Erythroblast (primary cell): ENCODE data around the gene ZNRF3.
"Not testable (repeated sequence)": the region's sequence is repeated elsewhere in the genome, so short reads cannot be mapped to it uniquely, and the experiment has no call there.

Source experiments
- DNase-seq, 2 experiments: peaks; one replicate each; lab custom pipeline; 2025; lab: John Stamatoyannopoulos, UW
- GATA1 ChIP-seq: IDR thresholded peaks from 2 replicates; pipeline ENCODE4 v1.6.1; 2011; ENCODE audit warnings: low read depth, mild to moderate bottlenecking, control low read depth, low read length, moderate library complexity
- POLR2A ChIP-seq: IDR thresholded peaks from 2 replicates; pipeline ENCODE4 v1.6.1; 2011; ENCODE audit warnings: mild to moderate bottlenecking, low read length

Gene ZNRF3

GRCh38 chr22:28869736-28870135 is 13.6 kb upstream of the ZNRF3 start:
- DNase-seq, result no peak
- TF ChIP-seq GATA1 (no peak), POLR2A (no peak)

- TF ChIP-seq POLR2A (no peak), GATA1 (no peak)
Observed at GRCh38 chr22:28873183-28873963, 10.0 kb upstream of the ZNRF3 start.

GRCh38 chr22:28874061-28874460 is 9.3 kb upstream of the ZNRF3 start:
- TF ChIP-seq POLR2A (no peak), GATA1 (no peak)
- DNase-seq, result no peak

More at GRCh38 chr22:28873183-28873963, 10.0 kb upstream of the ZNRF3 start:
- DNase-seq, result no peak

GRCh38 chr22:28874811-28875320 is 8.5 kb upstream of the ZNRF3 start:
- TF ChIP-seq GATA1 (no peak), POLR2A (no peak)
- DNase-seq, result no peak

- TF ChIP-seq POLR2A, result no peak
- no peak for TF ChIP-seq GATA1
- DNase-seq, result peak; percentile 70 to 78
Observed at GRCh38 chr22:28882545-28882877, 861 bp upstream of the ZNRF3 start.

GRCh38 chr22:28883657-28883916 is 215 bp downstream of the ZNRF3 start:
- no peak for DNase-seq
- TF ChIP-seq GATA1 (no peak), POLR2A (no peak)

- peak; percentile 44 to 52 for DNase-seq
Observed at GRCh38 chr22:28883917-28884746, 760 bp downstream of the ZNRF3 start.

GRCh38 chr22:28884747-28885350 is 1.5 kb downstream of the ZNRF3 start:
- TF ChIP-seq GATA1 (no peak), POLR2A (no peak)
- DNase-seq, result peak in 1 of 2 experiments; percentile 25

More at GRCh38 chr22:28883917-28884746, 760 bp downstream of the ZNRF3 start:
- no peak for TF ChIP-seq GATA1
- no peak for TF ChIP-seq POLR2A

- TF ChIP-seq GATA1, result no peak
- TF ChIP-seq POLR2A, result no peak
- DNase-seq, result peak in 1 of 2 experiments; percentile 17
Observed at GRCh38 chr22:28885939-28886338, 2.6 kb downstream of the ZNRF3 start.

- not testable (repeated sequence) for DNase-seq
Observed at GRCh38 chr22:28886679-28887078, 3.3 kb downstream of the ZNRF3 start.

GRCh38 chr22:28887725-28888459 is 4.5 kb downstream of the ZNRF3 start:
- no peak for DNase-seq
- TF ChIP-seq GATA1 (no peak), POLR2A (no peak)

- no peak for DNase-seq
- TF ChIP-seq GATA1 (no peak), POLR2A (no peak)
Observed at GRCh38 chr22:28889478-28890024, 6.2 kb downstream of the ZNRF3 start.

GRCh38 chr22:28891156-28891733 is 7.9 kb downstream of the ZNRF3 start:
- no peak for DNase-seq
- TF ChIP-seq GATA1, result no peak
- no peak for TF ChIP-seq POLR2A
